GM21737 (cell line): Measurements from ENCODE around the gene RINT1.
"Not testable (repeated sequence)": the region's sequence is repeated elsewhere in the genome, so short reads cannot be mapped to it uniquely, and the experiment has no call there.

ENCODE experiments used
- ATAC-seq: cut with Tn5 transposase; IDR thresholded peaks from one replicate; pipeline ENCODE4 v1.9.1; 2021; ENCODE audit warnings: mild to moderate bottlenecking, moderate library complexity; ENCODE audit not compliant: unreplicated experiment

The RINT1 gene

DNA sequence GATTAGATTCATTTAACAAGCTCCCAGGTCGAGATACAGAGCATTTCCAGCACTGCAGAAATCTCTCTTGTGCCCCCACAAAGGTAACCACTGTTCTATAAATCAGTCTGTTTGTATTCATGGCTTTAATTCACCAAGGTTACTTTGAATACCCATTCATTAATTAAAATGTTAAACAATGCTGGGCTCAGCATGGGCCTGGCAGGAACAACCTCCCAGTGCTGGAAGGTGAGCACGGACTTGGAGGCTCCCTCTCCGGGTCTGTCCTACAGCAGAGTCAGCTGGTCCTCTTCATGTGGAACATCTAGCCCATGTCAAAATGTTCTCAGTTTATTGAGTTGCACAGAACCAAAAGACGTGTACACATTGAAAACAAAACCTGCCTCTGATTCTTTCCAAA lies 64.9 kb downstream of the RINT1 start:
- no peak for ATAC-seq

DNA sequence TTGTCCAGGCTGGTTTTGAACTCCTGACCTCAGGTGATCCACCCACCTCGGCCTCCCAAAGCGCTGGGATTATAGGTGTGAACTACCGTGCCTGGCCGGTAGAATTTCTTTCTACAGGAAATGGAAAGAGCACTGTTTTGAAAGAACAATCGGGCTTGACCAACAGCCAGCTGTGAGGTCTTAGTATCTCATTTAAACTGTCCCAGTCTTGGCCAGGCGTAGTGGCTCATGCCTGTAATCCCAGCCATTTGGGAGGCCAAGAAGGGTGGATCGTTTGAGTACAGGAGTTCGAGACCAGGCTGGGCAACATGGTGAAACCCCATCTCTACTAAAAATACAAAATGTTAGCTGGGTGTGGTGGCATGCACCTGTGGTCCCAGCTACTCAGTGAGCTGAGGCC lies 67.1 kb downstream of the RINT1 start:
- not testable (repeated sequence) for ATAC-seq

GRCh38 chr7:105599551-105599950 lies 67.5 kb downstream of the RINT1 start:
- no peak for ATAC-seq

- no peak for ATAC-seq
These were observed 68.9 kb downstream of the RINT1 start for GRCh38 chr7:105600720-105601550.

DNA sequence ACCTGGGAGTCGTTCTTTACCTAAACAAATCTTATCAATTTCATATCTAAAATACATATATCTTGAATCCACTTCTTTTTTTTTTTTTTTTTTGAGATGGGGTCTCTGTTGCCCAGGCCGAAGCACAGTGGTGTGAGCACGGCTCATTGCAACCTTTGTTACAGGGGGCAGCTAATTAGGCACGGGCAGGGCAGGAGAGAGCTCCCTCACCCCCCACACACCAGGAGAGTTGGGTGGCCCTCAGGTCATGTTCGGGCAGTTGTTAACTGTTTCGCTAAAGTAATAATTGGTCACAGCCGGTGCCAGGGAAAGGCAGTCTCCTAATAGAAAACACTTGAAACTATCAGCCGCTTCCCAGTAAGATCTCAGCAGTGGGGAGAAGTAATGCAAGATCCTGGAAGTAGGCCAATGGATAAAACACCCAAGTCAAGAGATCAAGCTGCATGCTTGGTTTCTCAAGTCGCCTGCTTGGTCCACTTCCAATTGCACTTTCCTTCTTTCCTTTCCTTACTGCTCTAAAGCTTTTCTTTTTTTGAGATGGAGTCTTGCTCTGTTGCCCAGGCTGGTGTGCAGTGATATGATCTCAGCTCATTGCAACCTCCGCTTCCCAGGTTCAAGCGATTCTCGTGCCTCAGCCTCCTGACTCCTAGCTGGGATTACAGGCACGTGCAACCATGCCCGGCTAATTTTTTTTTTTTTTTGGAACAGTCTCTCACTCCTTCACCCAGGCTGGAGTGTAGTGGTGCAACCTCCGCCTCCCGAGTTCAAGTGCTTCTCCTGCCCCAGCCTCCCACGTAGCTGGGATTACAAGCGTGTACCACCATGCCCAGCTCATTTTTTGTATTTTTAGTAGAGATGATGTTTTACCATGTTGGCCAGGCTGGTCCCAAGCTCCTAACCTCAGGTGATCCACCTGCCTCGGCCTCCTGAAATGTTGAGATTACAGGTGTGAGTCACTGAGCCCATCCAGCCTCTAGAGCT lies 70.6 kb downstream of the RINT1 start:
- no peak for ATAC-seq

DNA sequence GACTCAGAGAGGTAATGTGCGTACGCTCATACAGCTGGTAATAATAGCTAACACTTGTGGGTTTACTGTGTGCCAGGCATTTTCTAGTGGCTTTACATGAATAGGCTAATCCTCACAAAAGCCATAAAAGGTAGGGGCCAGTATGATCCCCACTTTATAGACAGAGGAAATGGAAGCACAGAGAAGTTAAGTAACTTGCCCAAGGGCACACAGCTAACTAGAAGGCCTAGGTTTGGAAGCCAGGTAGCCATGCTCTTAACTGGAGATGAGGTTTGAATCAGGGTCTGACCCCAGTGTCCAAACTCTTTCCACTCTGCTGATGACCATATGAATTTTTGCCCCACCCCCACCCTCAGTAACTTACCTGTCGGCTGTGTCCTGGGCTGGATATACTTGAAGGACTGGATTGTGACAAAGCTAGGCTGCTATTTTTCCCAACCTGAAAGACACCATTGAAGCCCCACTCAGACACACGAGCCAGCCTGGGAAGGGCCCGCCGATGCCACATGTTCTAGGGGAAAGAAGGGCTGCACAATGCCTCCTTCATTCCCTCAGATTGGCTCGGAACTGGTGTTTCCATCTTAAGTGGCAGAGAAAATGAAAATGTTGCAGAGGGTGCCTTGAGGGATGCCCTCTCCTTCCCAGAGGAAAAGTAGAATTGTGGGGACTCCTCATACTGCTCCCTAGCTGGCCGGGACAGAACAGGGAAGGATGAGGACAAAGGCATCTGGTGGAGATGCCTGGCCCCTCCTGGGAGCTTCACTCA lies 78.3 kb downstream of the RINT1 start:
- no peak for ATAC-seq

DNA sequence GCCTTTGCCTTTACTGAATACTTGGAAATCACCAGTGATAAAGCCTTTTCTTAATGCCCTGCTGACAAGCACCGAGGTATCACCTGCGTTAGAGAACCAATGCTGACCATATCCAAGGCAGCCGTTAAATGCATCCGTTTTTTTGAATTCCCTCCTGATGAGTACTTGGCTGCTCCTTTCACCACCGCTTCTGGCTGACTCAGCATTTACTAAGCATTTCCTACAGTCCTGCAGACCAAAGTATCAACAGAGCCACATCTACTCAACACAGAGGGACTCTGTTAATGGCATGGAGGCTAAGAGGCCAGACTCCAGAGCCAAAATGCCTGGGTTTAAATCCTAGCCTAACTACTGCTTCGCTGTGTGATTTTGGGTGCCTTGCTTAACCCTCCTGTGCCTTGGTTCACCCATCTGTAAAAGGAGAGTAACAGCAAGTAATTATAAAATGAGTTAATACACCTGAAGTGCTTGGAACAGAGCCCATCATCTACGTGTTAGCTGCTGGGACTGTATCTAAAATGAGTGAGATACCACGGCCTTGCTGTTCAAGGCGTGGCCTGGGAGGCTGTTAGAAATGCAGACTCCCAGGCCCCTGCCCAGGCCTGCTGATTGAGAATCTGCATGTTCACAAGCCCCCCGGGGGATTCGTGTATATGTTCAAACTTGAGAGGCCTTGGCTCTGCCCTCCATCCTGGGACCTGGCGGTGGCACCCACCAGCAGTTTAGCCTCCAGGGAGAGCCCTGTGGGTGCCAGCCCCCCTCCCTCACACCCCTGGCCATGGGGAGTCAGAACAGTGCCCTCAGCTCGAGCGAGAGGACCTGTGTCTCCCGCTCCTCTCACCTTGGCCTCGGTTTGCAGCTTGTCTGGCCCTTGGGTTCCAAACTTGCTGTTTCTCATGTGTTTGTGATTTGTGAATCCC lies 80.1 kb downstream of the RINT1 start:
- ATAC-seq = no peak

DNA sequence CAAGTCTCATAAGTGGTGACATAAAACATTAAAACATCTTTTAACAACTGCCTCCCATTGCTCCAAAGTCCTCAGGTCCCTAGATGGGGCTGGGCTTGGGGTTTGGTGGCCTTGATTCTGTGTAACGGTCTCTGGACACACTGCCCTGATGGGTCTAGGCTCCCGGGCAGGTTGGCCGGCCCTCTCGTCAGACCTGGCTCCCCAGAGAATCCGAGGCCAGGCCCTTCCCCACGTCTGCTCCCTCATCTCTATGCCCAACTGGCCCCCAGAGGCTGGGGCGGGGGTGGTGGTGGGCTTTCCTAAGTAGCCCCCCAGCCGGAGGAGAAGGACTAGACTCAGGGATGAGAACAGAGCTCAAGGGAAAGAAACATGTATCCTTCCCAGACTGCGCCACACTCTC lies 80.8 kb downstream of the RINT1 start:
- no peak for ATAC-seq

DNA sequence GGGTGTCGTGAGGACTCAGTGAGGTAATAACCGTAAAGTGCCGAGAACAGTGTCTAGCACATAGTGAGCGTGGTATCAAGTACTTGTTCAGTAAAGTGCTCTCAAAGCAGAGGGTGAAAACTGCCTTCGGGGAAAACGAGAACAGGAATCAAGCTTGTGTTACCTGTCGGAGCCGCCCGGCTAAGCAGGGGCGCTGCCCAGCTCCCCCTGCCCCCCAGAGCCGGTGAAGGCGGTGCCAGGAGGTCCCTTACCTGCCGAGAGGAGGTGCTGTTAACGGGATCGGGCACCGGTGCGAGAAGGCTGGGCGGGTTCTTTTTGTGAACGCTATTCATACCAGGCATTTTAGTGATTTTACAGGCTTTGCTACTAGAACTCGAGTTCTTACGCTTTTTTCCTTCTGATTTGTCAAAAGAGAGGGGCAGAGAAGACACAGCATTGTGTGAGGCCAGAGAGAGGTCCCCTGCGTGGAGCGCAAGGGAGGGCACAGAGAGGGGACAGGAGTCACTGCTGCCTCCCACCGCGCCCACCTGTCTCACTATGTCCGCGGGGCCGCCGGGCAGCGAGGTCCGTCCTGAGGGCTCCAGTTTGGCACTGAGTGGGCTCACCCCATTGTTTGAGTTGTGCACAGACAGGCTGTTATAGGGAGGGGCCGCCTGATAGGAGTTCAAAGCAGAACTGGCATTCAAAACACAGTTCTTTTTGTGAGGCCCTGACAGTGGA lies 81.8 kb downstream of the RINT1 start:
- no peak for ATAC-seq

DNA sequence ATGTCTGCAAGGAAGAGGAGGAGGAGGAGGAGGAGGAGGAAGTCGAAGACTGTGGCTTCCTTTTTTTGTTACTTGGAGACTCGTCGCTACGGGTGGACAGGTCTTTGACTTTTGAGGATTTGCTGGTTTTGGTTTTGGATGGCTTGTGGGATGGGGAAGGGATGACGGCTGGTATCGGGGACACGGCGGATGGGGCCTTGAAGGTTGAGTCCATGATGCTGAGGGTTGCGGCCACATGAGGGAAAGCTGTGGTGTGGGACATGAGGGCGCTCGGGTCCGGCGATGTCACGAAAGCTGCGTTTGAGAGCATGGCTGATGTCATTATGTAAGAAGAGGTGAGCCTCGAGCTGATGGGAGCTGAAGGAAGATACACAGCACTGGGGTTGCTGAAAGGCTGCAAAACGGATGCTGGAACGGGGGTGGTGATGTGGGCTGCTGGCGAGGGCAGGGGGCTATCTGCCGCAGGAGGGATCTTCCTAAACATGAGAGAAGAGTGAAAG lies 82.4 kb downstream of the RINT1 start:
- ATAC-seq = no peak
